Measurements from ENCODE around the gene KCNH1. TPM values are rescaled to one million over a fixed set of nuclear protein-coding genes. Genes with fewer than 3 reads are reported as not detected.
"Not testable (repeated sequence)": the region's sequence is repeated elsewhere in the genome, so short reads cannot be mapped to it uniquely, and the experiment has no call there.

KCNH1 gene
- total RNA-seq, 2 experiments from 2014 or later = not detected

DNA sequence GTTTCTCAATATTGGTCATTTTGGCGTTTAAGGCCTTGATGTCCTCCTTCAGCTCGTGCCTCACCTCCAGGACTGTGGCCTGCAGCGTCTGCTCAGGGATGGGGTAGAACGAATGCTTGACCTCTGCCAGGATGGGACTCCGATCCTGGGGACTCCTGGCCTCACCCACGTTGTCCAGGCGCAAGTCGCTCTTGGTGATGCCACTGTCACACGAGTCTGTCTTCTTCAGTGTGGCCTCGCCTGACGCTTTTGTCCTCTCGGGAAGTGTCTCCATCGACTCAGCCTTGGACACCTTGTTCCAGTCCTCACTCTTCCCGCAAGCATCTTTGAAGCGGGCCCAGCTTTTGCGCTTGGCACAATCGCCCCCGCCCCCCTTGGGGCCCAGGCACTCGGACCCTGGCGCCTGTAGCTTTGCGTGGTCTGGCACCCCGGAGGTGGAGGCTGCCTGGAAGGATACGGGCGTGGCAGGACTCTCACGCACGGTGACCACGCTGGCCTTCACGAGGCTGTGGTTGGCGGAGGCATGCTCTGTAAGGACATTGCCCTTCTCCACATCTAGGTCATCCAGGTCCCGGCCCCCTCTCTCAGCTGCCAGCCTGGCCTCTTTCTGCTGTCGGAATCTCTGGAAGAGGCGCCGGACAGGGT is 450.4 kb downstream of the KCNH1 start:
- DNase-seq = no peak
- Mint-ChIP-seq H3K27ac (no peak overlapping the region), H3K9me3 (no peaks in the 10 kb centered on the region), H3K4me3 (no peak overlapping the region), H3K36me3 (ENCODE audit: low read depth) (no peaks in the 10 kb centered on the region), H3K27me3 (ENCODE audit: low read depth) (no peaks in the 10 kb centered on the region), H3K4me1 (ENCODE audit: low read depth) (peaks cover 3% of the 10 kb centered on the region)
- CTCF ChIA-PET = no interaction called here
- intact Hi-C loops (cut with micrococcal nuclease) = no loop called here

- H3K27me3 Mint-ChIP-seq (ENCODE audit: low read depth) = no peaks in the 10 kb centered on the region
These were observed 452.8 kb downstream of the KCNH1 start for GRCh38 chr1:210681158-210681557.

DNA sequence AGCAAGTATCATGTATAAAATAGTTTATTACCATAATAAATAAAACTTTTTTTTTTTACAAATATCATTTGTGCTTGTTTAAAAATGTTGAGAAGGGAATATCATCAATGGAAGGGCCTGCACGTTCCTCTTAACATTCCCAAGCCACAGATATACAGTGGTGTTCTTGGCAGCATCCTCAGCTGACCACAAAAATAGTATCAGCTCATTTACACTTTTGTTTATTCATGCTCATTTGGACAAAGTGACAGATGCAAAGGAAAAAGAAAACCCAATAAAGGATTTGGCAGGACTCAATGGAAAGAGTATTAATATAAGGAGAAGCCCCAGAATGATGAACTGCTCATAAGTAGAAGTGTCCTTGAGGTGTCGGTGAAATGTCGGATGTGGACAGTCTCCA is 455.6 kb downstream of the KCNH1 start:
- intact Hi-C loops (cut with micrococcal nuclease) = no loop called here
- H3K27ac Mint-ChIP-seq = no peak overlapping the region
- no peaks in the 10 kb centered on the region for H3K27me3 Mint-ChIP-seq (ENCODE audit: low read depth)
- no peaks in the 10 kb centered on the region for H3K9me3 Mint-ChIP-seq
- H3K4me1 Mint-ChIP-seq (ENCODE audit: low read depth) = no peaks in the 10 kb centered on the region
- no peaks in the 10 kb centered on the region for H3K36me3 Mint-ChIP-seq (ENCODE audit: low read depth)
- H3K4me3 Mint-ChIP-seq = no peak overlapping the region
- DNase-seq = no peak
- CTCF ChIA-PET = no interaction called here

More at GRCh38 chr1:210681158-210681557, 452.8 kb downstream of the KCNH1 start:
- no peak for DNase-seq
- CTCF ChIA-PET = no interaction called here
- no peak overlapping the region for H3K4me3 Mint-ChIP-seq
- no peaks in the 10 kb centered on the region for H3K9me3 Mint-ChIP-seq
- no peaks in the 10 kb centered on the region for H3K4me1 Mint-ChIP-seq (ENCODE audit: low read depth)
- intact Hi-C loops (cut with micrococcal nuclease) = no loop called here
- no peak overlapping the region for H3K27ac Mint-ChIP-seq
- H3K36me3 Mint-ChIP-seq (ENCODE audit: low read depth) = no peaks in the 10 kb centered on the region

DNA sequence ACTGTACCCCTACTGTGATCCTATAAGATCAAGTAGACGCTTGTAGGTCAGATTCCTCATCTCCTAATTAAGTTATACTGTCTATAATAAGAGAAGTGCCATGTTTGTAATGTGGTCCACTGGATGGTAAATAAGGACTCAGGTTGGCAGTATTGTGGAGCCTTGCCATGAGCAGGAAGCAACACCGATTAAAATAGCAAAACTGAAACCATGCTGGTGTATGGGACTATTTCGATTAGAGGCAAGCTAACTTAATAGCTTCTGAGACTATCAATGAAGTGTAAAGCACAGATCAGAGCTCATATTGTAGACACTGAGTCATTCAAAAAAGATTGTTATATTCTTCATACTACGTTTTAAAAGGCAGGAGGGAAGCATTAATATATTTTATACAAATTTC is 456.4 kb downstream of the KCNH1 start:
- H3K27ac Mint-ChIP-seq = no peak overlapping the region
- no peak for DNase-seq
- no peak overlapping the region for H3K4me3 Mint-ChIP-seq
- CTCF ChIA-PET = no interaction called here
- no peaks in the 10 kb centered on the region for H3K4me1 Mint-ChIP-seq (ENCODE audit: low read depth)
- no peaks in the 10 kb centered on the region for H3K9me3 Mint-ChIP-seq
- H3K36me3 Mint-ChIP-seq (ENCODE audit: low read depth) = no peaks in the 10 kb centered on the region
- intact Hi-C loops (cut with micrococcal nuclease) = no loop called here
- no peaks in the 10 kb centered on the region for H3K27me3 Mint-ChIP-seq (ENCODE audit: low read depth)

DNA sequence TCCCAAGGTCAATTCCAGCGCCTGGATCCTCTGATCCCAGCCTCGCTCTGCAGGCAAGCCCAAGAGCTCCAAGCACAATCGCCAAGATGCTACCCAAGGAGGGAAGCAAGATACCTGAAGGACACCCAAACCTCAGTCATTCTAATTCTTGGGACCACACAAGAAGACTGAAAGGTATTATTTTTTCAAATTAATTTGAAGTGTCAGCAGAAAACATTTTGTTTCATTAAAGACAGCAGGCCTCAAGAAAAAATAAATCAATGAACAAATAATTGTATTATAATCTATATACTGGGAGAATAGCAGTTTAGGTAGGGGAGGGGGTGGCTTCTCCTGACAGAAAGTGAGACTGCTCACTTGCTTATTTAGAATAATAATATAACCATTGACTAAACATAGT is 457.4 kb downstream of the KCNH1 start:
- no peaks in the 10 kb centered on the region for H3K4me1 Mint-ChIP-seq (ENCODE audit: low read depth)
- H3K27me3 Mint-ChIP-seq (ENCODE audit: low read depth) = no peaks in the 10 kb centered on the region
- no peak overlapping the region for H3K27ac Mint-ChIP-seq
- H3K4me3 Mint-ChIP-seq = no peak overlapping the region
- intact Hi-C loops (cut with micrococcal nuclease) = no loop called here
- no peak for DNase-seq
- CTCF ChIA-PET = no interaction called here
- no peaks in the 10 kb centered on the region for H3K9me3 Mint-ChIP-seq
- no peaks in the 10 kb centered on the region for H3K36me3 Mint-ChIP-seq (ENCODE audit: low read depth)

- Mint-ChIP-seq H3K27me3 (ENCODE audit: low read depth) (no peaks in the 10 kb centered on the region), H3K9me3 (no peaks in the 10 kb centered on the region), H3K36me3 (ENCODE audit: low read depth) (no peaks in the 10 kb centered on the region), H3K4me1 (ENCODE audit: low read depth) (no peaks in the 10 kb centered on the region), H3K27ac (no peak overlapping the region), H3K4me3 (no peak overlapping the region)
- DNase-seq = no peak
- CTCF ChIA-PET = no interaction called here
- intact Hi-C loops (cut with micrococcal nuclease) = no loop called here
These were observed 459.8 kb downstream of the KCNH1 start for GRCh38 chr1:210674151-210674550.

DNA sequence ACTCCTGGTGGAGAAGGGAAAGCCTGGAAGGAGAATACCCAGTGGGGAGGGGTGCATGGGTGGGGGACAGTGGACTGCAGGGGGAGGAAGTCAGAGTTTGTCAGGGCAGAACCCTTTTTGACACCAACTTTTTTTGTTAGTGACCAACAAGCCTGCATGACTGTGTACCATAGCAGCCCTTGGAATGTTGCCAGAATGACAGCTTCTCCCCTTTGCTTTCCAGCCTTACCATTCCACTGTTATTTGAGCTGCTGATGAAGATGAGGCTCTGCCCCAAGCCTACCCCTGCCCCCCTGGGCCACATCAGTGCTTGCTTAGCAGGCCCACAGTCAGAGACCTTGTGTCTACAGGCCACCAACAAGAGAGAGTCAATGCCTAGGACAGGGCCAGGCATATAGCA is 464.0 kb downstream of the KCNH1 start:
- intact Hi-C loops (cut with micrococcal nuclease) = no loop called here
- H3K36me3 Mint-ChIP-seq (ENCODE audit: low read depth) = peaks cover 2% of the 10 kb centered on the region
- H3K27ac Mint-ChIP-seq = no peak overlapping the region
- CTCF ChIA-PET = no interaction called here
- no peaks in the 10 kb centered on the region for H3K4me1 Mint-ChIP-seq (ENCODE audit: low read depth)
- no peak for DNase-seq
- no peaks in the 10 kb centered on the region for H3K27me3 Mint-ChIP-seq (ENCODE audit: low read depth)
- H3K9me3 Mint-ChIP-seq = no peaks in the 10 kb centered on the region
- no peak overlapping the region for H3K4me3 Mint-ChIP-seq

DNA sequence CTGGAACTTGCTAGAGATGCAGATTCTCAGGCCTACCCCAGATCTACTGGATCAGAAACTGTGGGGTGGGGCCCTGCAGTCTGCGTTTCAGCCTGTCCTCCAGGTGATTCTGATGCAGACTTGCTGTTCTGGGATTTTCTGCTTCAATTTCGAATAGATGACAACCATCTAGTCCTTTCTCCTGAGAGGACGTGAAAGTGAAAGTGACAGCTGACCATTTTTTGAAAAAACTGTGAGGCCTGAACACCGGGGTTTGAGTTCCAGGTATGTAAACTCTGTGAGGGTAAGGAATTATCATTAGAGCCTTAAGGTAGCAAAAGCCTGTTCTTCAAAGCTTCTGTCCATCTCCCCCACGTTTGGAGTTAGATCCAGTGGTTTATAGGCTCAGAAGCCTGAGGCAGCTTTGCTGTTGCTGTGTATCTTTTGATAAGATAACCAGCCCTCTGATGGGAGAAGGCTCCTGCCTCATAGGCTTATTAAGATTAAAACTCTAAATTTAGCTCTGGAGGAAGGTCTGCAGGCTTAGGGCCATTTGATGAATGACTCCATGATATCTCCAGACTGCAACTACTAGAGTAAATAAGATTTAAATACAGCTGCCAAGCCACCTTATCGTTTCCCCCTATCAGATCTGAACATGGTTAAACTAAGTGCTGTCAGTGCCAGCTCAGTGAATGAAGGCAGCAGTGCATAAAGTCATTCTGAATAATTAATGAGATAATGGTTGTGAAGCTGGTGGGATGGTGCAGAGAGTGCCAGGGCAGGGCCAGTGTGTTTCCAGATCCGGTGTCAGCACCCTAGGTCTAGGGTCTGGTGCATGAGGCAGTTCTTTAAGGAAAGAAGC is 470.0 kb downstream of the KCNH1 start:
- intact Hi-C loops (cut with micrococcal nuclease) = no loop called here
- peaks cover 4% of the 10 kb centered on the region for H3K4me1 Mint-ChIP-seq (ENCODE audit: low read depth)
- DNase-seq = no peak
- CTCF ChIA-PET = no interaction called here
- H3K9me3 Mint-ChIP-seq = no peaks in the 10 kb centered on the region
- peaks cover 2% of the 10 kb centered on the region for H3K36me3 Mint-ChIP-seq (ENCODE audit: low read depth)
- H3K27me3 Mint-ChIP-seq (ENCODE audit: low read depth) = no peaks in the 10 kb centered on the region
- no peak overlapping the region for H3K27ac Mint-ChIP-seq
- H3K4me3 Mint-ChIP-seq = no peak overlapping the region

- H3K27ac Mint-ChIP-seq = no peak overlapping the region
- H3K9me3 Mint-ChIP-seq = no peaks in the 10 kb centered on the region
- no peak overlapping the region for H3K4me3 Mint-ChIP-seq
- CTCF ChIA-PET = no interaction called here
- H3K4me1 Mint-ChIP-seq (ENCODE audit: low read depth) = peaks cover 4% of the 10 kb centered on the region
- H3K36me3 Mint-ChIP-seq (ENCODE audit: low read depth) = no peaks in the 10 kb centered on the region
- intact Hi-C loops (cut with micrococcal nuclease) = no loop called here
- DNase-seq = no peak
- no peaks in the 10 kb centered on the region for H3K27me3 Mint-ChIP-seq (ENCODE audit: low read depth)
These were observed 471.5 kb downstream of the KCNH1 start for GRCh38 chr1:210662291-210663050.

- H3K27me3 Mint-ChIP-seq (ENCODE audit: low read depth); intact Hi-C loops (cut with micrococcal nuclease); H3K4me3 Mint-ChIP-seq; CTCF ChIA-PET; H3K4me1 Mint-ChIP-seq (ENCODE audit: low read depth); H3K36me3 Mint-ChIP-seq (ENCODE audit: low read depth); H3K27ac Mint-ChIP-seq; DNase-seq; H3K9me3 Mint-ChIP-seq: not testable (repeated sequence)
These were observed 472.4 kb downstream of the KCNH1 start for GRCh38 chr1:210661520-210661919.

DNA sequence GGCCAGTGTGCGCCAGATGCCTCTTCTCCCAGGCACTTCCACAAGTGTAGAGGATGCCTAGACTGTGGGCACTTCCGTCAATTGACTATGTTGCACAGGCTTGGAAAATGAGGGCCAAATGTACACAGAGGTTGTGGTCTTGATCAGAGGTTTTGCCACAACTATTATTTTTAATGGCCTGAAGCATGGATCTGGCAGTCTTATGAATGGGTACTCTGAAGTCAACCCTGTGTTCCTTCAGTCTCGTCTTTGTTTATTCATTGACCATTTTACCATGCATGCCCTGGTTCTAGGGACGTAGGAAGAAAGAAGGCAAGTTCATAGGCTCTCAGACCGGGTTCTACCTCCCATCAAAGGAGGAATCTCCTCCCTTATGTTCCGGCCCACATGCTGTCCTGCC is 476.1 kb downstream of the KCNH1 start:
- H3K27me3 Mint-ChIP-seq (ENCODE audit: low read depth) = no peaks in the 10 kb centered on the region
- CTCF ChIA-PET = no interaction called here
- no peaks in the 10 kb centered on the region for H3K9me3 Mint-ChIP-seq
- intact Hi-C loops (cut with micrococcal nuclease) = no loop called here
- no peak for DNase-seq
- no peaks in the 10 kb centered on the region for H3K4me1 Mint-ChIP-seq (ENCODE audit: low read depth)
- H3K27ac Mint-ChIP-seq = no peak overlapping the region
- H3K4me3 Mint-ChIP-seq = no peak overlapping the region
- H3K36me3 Mint-ChIP-seq (ENCODE audit: low read depth) = no peaks in the 10 kb centered on the region

- Mint-ChIP-seq H3K9me3 (no peaks in the 10 kb centered on the region), H3K4me3 (no peak overlapping the region), H3K27ac (no peak overlapping the region), H3K27me3 (ENCODE audit: low read depth) (no peaks in the 10 kb centered on the region), H3K4me1 (ENCODE audit: low read depth) (no peaks in the 10 kb centered on the region), H3K36me3 (ENCODE audit: low read depth) (no peaks in the 10 kb centered on the region)
- DNase-seq = no peak
- CTCF ChIA-PET = no interaction called here
- intact Hi-C loops (cut with micrococcal nuclease) = no loop called here
These were observed 478.4 kb downstream of the KCNH1 start for GRCh38 chr1:210655511-210655910.
